H1 (cell line): ENCODE measurements around the gene CGNL1. TPM values are rescaled to one million over a fixed set of nuclear protein-coding genes. Genes with fewer than 3 reads are reported as not detected.

Experiments
- CTCF ChIA-PET: fragments of 300-600 bp; sonication (Branson Sonifier 250); formaldehyde crosslinking; loops from one replicate; lab custom pipeline; 2021; ENCODE audit not compliant: partially characterized antibody; lab: Charles Lee
- POLR2A ChIA-PET: fragments of 300-600 bp; sonication (Branson Sonifier 250); formaldehyde crosslinking; loops from one replicate; lab custom pipeline; 2021; ENCODE audit warnings: inconsistent platforms; ENCODE audit not compliant: partially characterized antibody; lab: Charles Lee
- DNase-seq, 2 experiments: peaks; one replicate each; pipeline versions ENCODE4 v3.0.0 to v3.0.0-alpha.2; 2010 to 2022; ENCODE audit warnings: low spot score in 2 of 2, low read depth in 1 of 2, mixed read lengths in 1 of 2
- FAIRE-seq: peaks from 2 replicates; lab custom pipeline; 2011; peaks lifted over from hg19 to GRCh38; lab: Jason Lieb, UNC
- H2AFZ ChIP-seq: 2 replicates; pipeline ENCODE4 v1.8.1; 2012; ENCODE audit warnings: low read length, inconsistent platforms
- H2AK5ac ChIP-seq: 2 replicates; pipeline ENCODE4 v1.6.1; 2013; ENCODE audit warnings: low read depth, low read length
- H2BK120ac ChIP-seq: replicated peaks from 2 replicates; pipeline ENCODE3; 2013; ENCODE audit warnings: low read depth, low read length, inconsistent platforms
- H2BK12ac ChIP-seq: 2 replicates; pipeline ENCODE4 v1.6.1; 2013; ENCODE audit warnings: low read depth, low read length
- H2BK15ac ChIP-seq: 2 replicates; pipeline ENCODE4 v1.6.1; 2013; ENCODE audit warnings: low read length
- H2BK20ac ChIP-seq: 2 replicates; pipeline ENCODE4 v1.6.1; 2013; ENCODE audit warnings: low read length
- H2BK5ac ChIP-seq: 2 replicates; pipeline ENCODE4 v1.6.1; 2013; ENCODE audit warnings: low read depth, low read length
- H3K14ac ChIP-seq: 2 replicates; pipeline ENCODE4 v1.6.1; 2013; ENCODE audit warnings: inconsistent platforms; ENCODE audit not compliant: insufficient read length
- H3K18ac ChIP-seq: 2 replicates; pipeline ENCODE4 v1.6.1; 2013; ENCODE audit warnings: low read length; ENCODE audit errors: extremely low read depth
- H3K23ac ChIP-seq: 2 replicates; pipeline ENCODE4 v1.6.1; 2013; ENCODE audit warnings: inconsistent platforms; ENCODE audit not compliant: insufficient read length
- H3K23me2 ChIP-seq: 2 replicates; pipeline ENCODE4 v1.6.1; 2013; ENCODE audit warnings: low read depth, low read length
- H3K27ac ChIP-seq: 2 replicates; pipeline ENCODE4 v1.6.1; 2011; ENCODE audit warnings: low read depth, low read length, inconsistent platforms
- H3K27me3 ChIP-seq, 4 experiments: replicated peaks in 1 of 4; 1 replicate in 1 of 4; 2 replicates in 3 of 4; pipeline versions ENCODE4 v1.6.1 to v1.8.1; 2011 to 2013; ENCODE audit warnings: low read length in 3 of 4, mild to moderate bottlenecking in 3 of 4, inconsistent platforms in 2 of 4, mixed read lengths in 2 of 4, moderate library complexity in 1 of 4; ENCODE audit not compliant: control insufficient read depth in 3 of 4, insufficient read depth in 3 of 4; ENCODE audit errors: extremely low read depth in 1 of 4
- H3K36me3 ChIP-seq, 4 experiments: 2 replicates each; pipeline versions ENCODE4 v1.6.1 to v1.8.1; 2011 to 2013; ENCODE audit warnings: mild to moderate bottlenecking in 4 of 4, low read length in 3 of 4, moderate library complexity in 2 of 4, control low read depth in 1 of 4, inconsistent platforms in 1 of 4; ENCODE audit not compliant: insufficient read depth in 4 of 4, control insufficient read depth in 2 of 4
- H3K4ac ChIP-seq: replicated peaks from 2 replicates; pipeline ENCODE3; 2013; ENCODE audit warnings: low read length, low read depth, mixed read lengths, inconsistent platforms; ENCODE audit not compliant: insufficient read length
- H3K4me1 ChIP-seq, 4 experiments: replicated peaks in 1 of 4; 1 replicate in 1 of 4; 2 replicates in 3 of 4; pipeline versions ENCODE4 v1.6.1 to v1.8.1; 2011 to 2013; ENCODE audit warnings: low read length in 3 of 4, inconsistent platforms in 2 of 4, mixed read lengths in 1 of 4; ENCODE audit not compliant: insufficient read depth in 4 of 4, control insufficient read depth in 3 of 4
- H3K4me2 ChIP-seq, 2 experiments: 2 replicates each; pipeline versions ENCODE4 v1.6.1 to v1.8.1; 2011 to 2013; ENCODE audit warnings: low read depth in 2 of 2, low read length in 2 of 2, control low read depth in 1 of 2, inconsistent platforms in 1 of 2, mild to moderate bottlenecking in 1 of 2; ENCODE audit not compliant: insufficient read depth in 1 of 2
- H3K4me3 ChIP-seq, 4 experiments: fragments of 200-600, 300-600 bp in 1 of 4; sonication (generic), shearing (Covaris generic), sonication (Bioruptor Twin) in 1 of 4; 2 replicates each; pipeline versions ENCODE4 v1.5.1 to v1.8.1; 2011 to 2016; ENCODE audit warnings: low read length in 4 of 4, low read depth in 3 of 4, control low read depth in 2 of 4, inconsistent platforms in 2 of 4, mild to moderate bottlenecking in 2 of 4, mixed read lengths in 1 of 4, moderate library complexity in 1 of 4; ENCODE audit not compliant: insufficient read depth in 2 of 4; ENCODE audit errors: extremely low read depth in 1 of 4
- H3K56ac ChIP-seq: replicated peaks from 2 replicates; pipeline ENCODE3; 2013; ENCODE audit warnings: low read depth, mild to moderate bottlenecking, mixed read lengths, low read length, inconsistent platforms; ENCODE audit not compliant: insufficient read length
- H3K79me1 ChIP-seq: 2 replicates; pipeline ENCODE4 v1.6.1; 2013; ENCODE audit warnings: low read depth, low read length, control low read depth
- H3K79me2 ChIP-seq, 2 experiments: 2 replicates each; pipeline versions ENCODE4 v1.6.1 to v1.8.1; 2012 to 2013; ENCODE audit warnings: low read length in 2 of 2, mild to moderate bottlenecking in 2 of 2, inconsistent platforms in 1 of 2; ENCODE audit not compliant: insufficient read depth in 2 of 2, control insufficient read depth in 1 of 2
- H3K9ac ChIP-seq, 4 experiments: replicated peaks in 1 of 4; 1 replicate in 1 of 4; 2 replicates in 3 of 4; pipeline versions ENCODE4 v1.6.1 to v1.8.1; 2011 to 2013; ENCODE audit warnings: low read depth in 3 of 4, low read length in 3 of 4, control low read depth in 2 of 4, mild to moderate bottlenecking in 2 of 4, moderate library complexity in 2 of 4, inconsistent platforms in 1 of 4; ENCODE audit errors: extremely low read depth in 1 of 4
- H3K9me3 ChIP-seq, 2 experiments: 2 replicates each; pipeline versions ENCODE4 v1.6.1 to v1.8.1; 2012 to 2013; ENCODE audit warnings: mild to moderate bottlenecking in 2 of 2, moderate library complexity in 2 of 2, control low read depth in 1 of 2, inconsistent platforms in 1 of 2, low read depth in 1 of 2, low read length in 1 of 2, mixed read lengths in 1 of 2; ENCODE audit not compliant: insufficient read depth in 2 of 2
- H4K20me1 ChIP-seq, 2 experiments: replicated peaks in 1 of 2; 2 replicates each; pipeline versions ENCODE3 to v1.8.1; 2011 to 2013; ENCODE audit warnings: inconsistent platforms in 2 of 2, low read length in 2 of 2, mild to moderate bottlenecking in 1 of 2; ENCODE audit not compliant: insufficient read depth in 2 of 2, control insufficient read depth in 1 of 2
- H4K5ac ChIP-seq: 2 replicates; pipeline ENCODE4 v1.6.1; 2013; ENCODE audit warnings: low read length, low read depth, mixed read lengths, inconsistent platforms; ENCODE audit not compliant: insufficient read length
- H4K8ac ChIP-seq: 2 replicates; pipeline ENCODE4 v1.8.0; 2013; ENCODE audit warnings: mild to moderate bottlenecking, moderate library complexity, low read length, inconsistent platforms; ENCODE audit not compliant: insufficient read depth; ENCODE audit errors: extremely low read depth
- H4K91ac ChIP-seq: replicated peaks from 2 replicates; pipeline ENCODE3; 2013; ENCODE audit warnings: low read length, mixed read lengths, inconsistent platforms; ENCODE audit not compliant: insufficient read length
- CBX8 ChIP-seq: fragments of 300-800, 300-1000 bp; sonication (generic); IDR thresholded peaks from 2 replicates; pipeline ENCODE4 v1.7.1; 2016; ENCODE audit warnings: low read depth, low read length, borderline replicate concordance
- CTBP2 ChIP-seq: IDR thresholded peaks from 2 replicates; pipeline ENCODE4 v1.7.0; 2011; ENCODE audit warnings: borderline replicate concordance, mild to moderate bottlenecking, moderate library complexity, mixed read lengths, low read length; ENCODE audit not compliant: insufficient read depth, insufficient read length
- CTCF ChIP-seq, 3 experiments: IDR thresholded peaks; 1 replicate in 2 of 3; 2 replicates in 1 of 3; pipeline versions ENCODE4 v1.5.1 to v1.6.1; 2011; ENCODE audit warnings: low read length in 3 of 3, mild to moderate bottlenecking in 3 of 3, inconsistent platforms in 2 of 3, low read depth in 1 of 3, moderate library complexity in 1 of 3; ENCODE audit not compliant: insufficient read depth in 1 of 3; ENCODE audit errors: control extremely low read depth in 1 of 3
- EZH2 ChIP-seq: fragments of 200-600 bp; sonication (generic); IDR thresholded peaks from 2 replicates; pipeline ENCODE4 v1.7.1; 2012; ENCODE audit warnings: low read depth, mild to moderate bottlenecking, moderate library complexity, low read length, inconsistent platforms; ENCODE audit not compliant: severe bottlenecking
- HDAC6 ChIP-seq: IDR thresholded peaks from one replicate; pipeline ENCODE4 v1.7.1; 2012; ENCODE audit warnings: low read depth, mild to moderate bottlenecking, inconsistent platforms, low read length, moderate library complexity
- JUND ChIP-seq: IDR thresholded peaks from 2 replicates; pipeline ENCODE4 v1.6.1; 2011; ENCODE audit warnings: mild to moderate bottlenecking, improper control_type of control experiment, low read length
- KDM4A ChIP-seq: IDR thresholded peaks from one replicate; pipeline ENCODE4 v1.7.1; 2012; ENCODE audit warnings: low read depth, mild to moderate bottlenecking, moderate library complexity, low read length, inconsistent platforms; ENCODE audit not compliant: severe bottlenecking
- PHF8 ChIP-seq: fragments of 200-600 bp; sonication (generic); conservative IDR thresholded peaks from 2 replicates; pipeline ENCODE4 v1.7.1; 2012; ENCODE audit warnings: low read depth, mild to moderate bottlenecking, inconsistent platforms, low read length, moderate library complexity
- RFX5 ChIP-seq: IDR thresholded peaks from 2 replicates; pipeline ENCODE4 v1.6.1; 2011; ENCODE audit warnings: low read depth, low read length, improper control_type of control experiment, borderline replicate concordance
- SRF ChIP-seq: IDR thresholded peaks from 2 replicates; pipeline ENCODE4 v1.6.1; 2011; ENCODE audit warnings: mild to moderate bottlenecking, low read depth, low read length, moderate library complexity
- TEAD4 ChIP-seq: IDR thresholded peaks from 2 replicates; pipeline ENCODE4 v1.6.1; 2012; ENCODE audit warnings: low read depth, low read length, inconsistent platforms, mixed read lengths
- WGBS, 2 experiments: shearing (Covaris generic) in 1 of 2; methylation state at CpG; one replicate each; pipeline versions ENCODE4 v1.1.6 to v1.1.7; 2013 to 2015; ENCODE audit warnings: low lambda C conversion rate in 2 of 2, mixed read lengths in 2 of 2, inconsistent platforms in 1 of 2, low coverage in 1 of 2, missing lambda C conversion rate in 1 of 2; ENCODE audit not compliant: insufficient replicate concordance in 2 of 2, insufficient coverage in 1 of 2, insufficient read length in 1 of 2; ENCODE audit errors: extremely low coverage in 1 of 2, missing lambda C conversion rate in 1 of 2; 5-methylcytosine and 5-hydroxymethylcytosine counted together
- polyA plus RNA-seq, 7 experiments: library from polyadenylated mRNA; depleted of rRNA in 3 of 7; stranded (reverse) in 5 of 7; unstranded in 2 of 7; fragments of >200 nt in 5 of 7; fragments of 200-250 nt in 2 of 7; gene quantifications; 1 replicate in 5 of 7; 2 replicates in 1 of 7; 4 replicates in 1 of 7; pipeline versions ENCODE4 v1.2.1 to v1.2.3, GENCODE V29; 2011 to 2013; ENCODE audit warnings: missing spikeins in 2 of 7, mixed read lengths in 2 of 7
- total RNA-seq: library from RNA; stranded (reverse); fragmentation: NEBNext Ultra II Directional; extraction: Animal tissue kit (Norgen Biotek cat#: 25700); gene quantifications from 2 replicates; pipeline ENCODE4 v1.2.1, GENCODE V29; 2021

CGNL1 gene
- total and polyA plus RNA-seq, 2 of the 8 experiments (the other 6 are each of a cell fraction or from before 2014, with no cell fraction given): 21.8 to 75.6 TPM

- POLR2A ChIA-PET: interaction anchor here (1.7 kb wide), 1 partner anchor 51 kb away, joined by 4 read pairs; no protein-coding TSS in a partner anchor
- Histone ChIP-seq H3K79me1 (peaks cover 2% of the 10 kb centered on the region; the same call in 1 of the 2 replicates), H3K27ac (no peak overlapping the region), H2BK5ac (no peak overlapping the region), H3K56ac (no peak overlapping the region), H3K18ac (no peak overlapping the region), H3K4me3 (no peak overlapping the region), H3K4me2 (no peak overlapping the region), H3K4me1 (peaks cover 5 to 13% (median 9%) of the 10 kb centered on the region in 4 experiments; a peak in 6 of 7 replicates), H4K8ac (no peak overlapping the region), H3K23ac (no peak overlapping the region), H2BK20ac (no peak overlapping the region), H3K79me2 (peaks cover 0 to 30% of the 10 kb centered on the region in 2 experiments; a peak in 2 of 4 replicates), H3K27me3 (no peaks in the 10 kb centered on the region), H3K36me3 (peaks cover 0 to 29% (median 9%) of the 10 kb centered on the region in 4 experiments; a peak in 6 of 8 replicates), H3K9ac (no peak overlapping the region; a peak in 1 of 7 replicates), H2BK12ac (no peak overlapping the region), H3K9me3 (no peaks in the 10 kb centered on the region), H4K91ac (peak overlapping the region; percentile 61), H4K5ac (no peak overlapping the region), H3K4ac (no peak overlapping the region), H3K23me2 (no peaks in the 10 kb centered on the region), H3K14ac (no peak overlapping the region), H2AK5ac (no peak overlapping the region), H2BK120ac (no peak overlapping the region), H2BK15ac (no peak overlapping the region), H4K20me1 (no peaks in the 10 kb centered on the region), H2AFZ (no peak overlapping the region)
- DNase-seq: no peak
- FAIRE-seq: no peak
- CTCF ChIA-PET: interaction anchor here (1.1 to 3.2 kb wide), 3 partner anchors 10 to 91 kb away, joined by 4 to 12 read pairs (median 6); no protein-coding TSS in a partner anchor
- WGBS, 2 experiments: 86% methylated on average over 2 of the region's 2 CpGs; no CpG with 5 or more reads in 1 of the 2 experiments
- TF ChIP-seq EZH2 (no peak), SRF (no peak), CBX8 (no peak), RFX5 (no peak), KDM4A (no peak), PHF8 (no peak), HDAC6 (no peak), CTCF (IDR thresholded peaks at IDR 0.05; ENCODE audit: control extremely low read depth in 1 of 3, insufficient read depth in 1 of 3, low read depth in 1 of 3, low read length in 3 of 3) (no peak), CTBP2 (no peak), JUND (no peak), TEAD4 (no peak)
Measured at GRCh38 chr15:57436961-57437360, 60.7 kb downstream of the CGNL1 start.
